Right kidney (tissue), 1 donor: ENCODE results near the gene DENND1B.
"Not testable (repeated sequence)": the region's sequence is repeated elsewhere in the genome, so short reads cannot be mapped to it uniquely, and the experiment has no call there.

ENCODE experiments used
- DNase-seq: peaks from one replicate; pipeline ENCODE4 v3.0.0-alpha.2; 2016

Gene DENND1B

GRCh38 chr1:197783510-197783948, 8.2 kb upstream of the DENND1B start:
- DNase-seq, result no peak

GRCh38 chr1:197782722-197783360, 7.6 kb upstream of the DENND1B start:
- no peak for DNase-seq

- no peak for DNase-seq
Measured at GRCh38 chr1:197781968-197782721, 6.9 kb upstream of the DENND1B start.

- DNase-seq, result no peak
Measured at GRCh38 chr1:197779921-197780320, 4.6 kb upstream of the DENND1B start.

- no peak for DNase-seq
Measured at GRCh38 chr1:197778366-197778945, 3.2 kb upstream of the DENND1B start.

- DNase-seq, result no peak
Measured at GRCh38 chr1:197776351-197777105, 1.2 kb upstream of the DENND1B start.

- DNase-seq, result peak; percentile 82
Measured at GRCh38 chr1:197774466-197775281, 606 bp downstream of the DENND1B start.

GRCh38 chr1:197773856-197774255, 1.4 kb downstream of the DENND1B start:
- no peak for DNase-seq

GRCh38 chr1:197771904-197772556, 3.2 kb downstream of the DENND1B start:
- DNase-seq, result no peak

GRCh38 chr1:197771386-197771785, 3.9 kb downstream of the DENND1B start:
- no peak for DNase-seq

GRCh38 chr1:197770243-197770642, 5.0 kb downstream of the DENND1B start:
- no peak for DNase-seq

GRCh38 chr1:197769287-197769686, 6.0 kb downstream of the DENND1B start:
- DNase-seq, result no peak

- DNase-seq, result no peak
Measured at GRCh38 chr1:197768014-197768805, 7.1 kb downstream of the DENND1B start.

GRCh38 chr1:197763769-197764168, 11.5 kb downstream of the DENND1B start:
- no peak for DNase-seq

GRCh38 chr1:197763307-197763706, 12.0 kb downstream of the DENND1B start:
- DNase-seq, result no peak

- DNase-seq, result no peak
Measured at GRCh38 chr1:197761654-197762053, 13.6 kb downstream of the DENND1B start.

- not testable (repeated sequence) for DNase-seq
Measured at GRCh38 chr1:197755553-197755952, 19.7 kb downstream of the DENND1B start.

- DNase-seq, result not testable (repeated sequence)
Measured at GRCh38 chr1:197752652-197753164, 22.6 kb downstream of the DENND1B start.

- no peak for DNase-seq
Measured at GRCh38 chr1:197750366-197750765, 24.9 kb downstream of the DENND1B start.

- no peak for DNase-seq
Measured at GRCh38 chr1:197745911-197746310, 29.4 kb downstream of the DENND1B start.
